ENCODE results near the gene GEMIN7.

Gene GEMIN7

GRCh38 chr19:45128806-45129205 lies 49.7 kb downstream of the GEMIN7 start:
- DNase-seq (ENCODE audit: low spot score), result no peak

GRCh38 chr19:45130236-45130635 lies 51.2 kb downstream of the GEMIN7 start:
- no peak for DNase-seq (ENCODE audit: low spot score)

- no peak for DNase-seq (ENCODE audit: low spot score)
These were observed 52.0 kb downstream of the GEMIN7 start for GRCh38 chr19:45130888-45131615.

- DNase-seq (ENCODE audit: low spot score), result no peak
These were observed 54.6 kb downstream of the GEMIN7 start for GRCh38 chr19:45133661-45134060.

GRCh38 chr19:45135176-45135885 lies 56.3 kb downstream of the GEMIN7 start:
- no peak for DNase-seq (ENCODE audit: low spot score)

GRCh38 chr19:45136507-45137178 lies 57.6 kb downstream of the GEMIN7 start:
- DNase-seq (ENCODE audit: low spot score), result no peak

GRCh38 chr19:45137179-45137761 lies 58.2 kb downstream of the GEMIN7 start:
- no peak for DNase-seq (ENCODE audit: low spot score)

GRCh38 chr19:45138303-45138751 lies 59.3 kb downstream of the GEMIN7 start:
- no peak for DNase-seq (ENCODE audit: low spot score)

- no peak for DNase-seq (ENCODE audit: low spot score)
These were observed 60.5 kb downstream of the GEMIN7 start for GRCh38 chr19:45139286-45140143.

- DNase-seq (ENCODE audit: low spot score), result no peak
These were observed 61.1 kb downstream of the GEMIN7 start for GRCh38 chr19:45140144-45140503.

GRCh38 chr19:45140533-45140932 lies 61.5 kb downstream of the GEMIN7 start:
- no peak for DNase-seq (ENCODE audit: low spot score)

Measured in ecto neural progenitor cell (in vitro differentiated cells).